Caco-2 (cell line): Measurements from ENCODE around the gene SLC9A7. TPM values are rescaled to one million over a fixed set of nuclear protein-coding genes. Genes with fewer than 3 reads are reported as not detected.

Experiments used
- BruUV-seq: library from RNA; stranded (reverse); fragments of 400-500 nt; replicated peaks from 2 replicates; lab custom pipeline; 2021; lab: Mats Ljungman, UMichigan
- CTCF ChIA-PET: fragments of 300-600 bp; sonication (Branson Sonifier 250); formaldehyde crosslinking; loops from one replicate; lab custom pipeline; 2022; ENCODE audit warnings: antibody characterized with exemption; lab: Charles Lee
- POLR2A ChIA-PET: fragments of 300-600 bp; sonication (Branson Sonifier 250); formaldehyde crosslinking; loops from one replicate; lab custom pipeline; 2022; ENCODE audit warnings: antibody characterized with exemption; lab: Charles Lee
- DNase-seq, 2 experiments: peaks; one replicate each; pipeline versions ENCODE4 v3.0.0 to v3.0.0-alpha.2; 2020 to 2022
- H3K27me3 ChIP-seq: replicated peaks from 2 replicates; pipeline ENCODE4 v1.6.0; 2011; ENCODE audit warnings: low read length; ENCODE audit not compliant: control insufficient read depth, insufficient read depth
- H3K36me3 ChIP-seq: 2 replicates; pipeline ENCODE4 v1.5.1; 2011; ENCODE audit warnings: low read length; ENCODE audit not compliant: control insufficient read depth, insufficient read depth
- H3K4me1 ChIP-seq: fragments of 250-450 bp; sonication (Bioruptor Pico); 2 replicates; pipeline ENCODE4 v1.5.1; 2020; ENCODE audit warnings: mild to moderate bottlenecking
- H3K4me3 ChIP-seq: 2 replicates; pipeline ENCODE4 v1.5.1; 2011; ENCODE audit warnings: low read depth, mild to moderate bottlenecking, control low read depth, low read length
- H3K9me3 ChIP-seq: fragments of 250-450 bp; sonication (Bioruptor Pico); 2 replicates; pipeline ENCODE4 v1.5.1; 2020; ENCODE audit warnings: mild to moderate bottlenecking, moderate library complexity
- H3K27ac Mint-ChIP-seq: one replicate; pipeline ENCODE4 v1.8.0; 2022; ENCODE audit warnings: mixed read lengths; ENCODE audit not compliant: unreplicated experiment
- H3K27me3 Mint-ChIP-seq: one replicate; pipeline ENCODE4 v1.8.0; 2022; ENCODE audit warnings: mixed read lengths; ENCODE audit not compliant: insufficient read depth, unreplicated experiment
- H3K36me3 Mint-ChIP-seq: one replicate; pipeline ENCODE4 v1.8.0; 2022; ENCODE audit warnings: mild to moderate bottlenecking, mixed read lengths; ENCODE audit not compliant: insufficient read depth, unreplicated experiment
- H3K4me1 Mint-ChIP-seq: one replicate; pipeline ENCODE4 v1.8.0; 2022; ENCODE audit warnings: low read depth, mixed read lengths; ENCODE audit not compliant: unreplicated experiment
- H3K4me3 Mint-ChIP-seq: one replicate; pipeline ENCODE4 v1.8.0; 2022; ENCODE audit warnings: mild to moderate bottlenecking, moderate library complexity, mixed read lengths; ENCODE audit not compliant: unreplicated experiment
- H3K9me3 Mint-ChIP-seq: one replicate; pipeline ENCODE4 v1.8.0; 2022; ENCODE audit warnings: mixed read lengths; ENCODE audit not compliant: unreplicated experiment
- intact Hi-C: fragments of 100-400 bp; cut with micrococcal nuclease; formaldehyde crosslinking; loops from one replicate; pipeline ENCODE4 v1.10.0; 2022; ENCODE audit not compliant: unreplicated experiment
- total RNA-seq: library from RNA; stranded (reverse); gene quantifications from 2 replicates; pipeline ENCODE4 v1.2.3, GENCODE V29; 2022
- TF ChIP-seq, protein P1 (sequence below), 2 experiments: fragments of 200-600 bp in 1 of 2; IDR thresholded peaks; 1 replicate in 1 of 2; 2 replicates in 1 of 2; pipeline versions ENCODE4 v1.5.1 to v1.8.0; 2011 to 2022; ENCODE audit warnings: antibody characterized with exemption in 1 of 2, control low read depth in 1 of 2, inconsistent platforms in 1 of 2, low read depth in 1 of 2, low read length in 1 of 2, mild to moderate bottlenecking in 1 of 2, moderate library complexity in 1 of 2; ENCODE audit not compliant: insufficient read depth in 1 of 2, severe bottlenecking in 1 of 2, unreplicated experiment in 1 of 2

SLC9A7 gene
- total RNA-seq, 1 experiment from 2014 or later, result 20.1 TPM

DNA sequence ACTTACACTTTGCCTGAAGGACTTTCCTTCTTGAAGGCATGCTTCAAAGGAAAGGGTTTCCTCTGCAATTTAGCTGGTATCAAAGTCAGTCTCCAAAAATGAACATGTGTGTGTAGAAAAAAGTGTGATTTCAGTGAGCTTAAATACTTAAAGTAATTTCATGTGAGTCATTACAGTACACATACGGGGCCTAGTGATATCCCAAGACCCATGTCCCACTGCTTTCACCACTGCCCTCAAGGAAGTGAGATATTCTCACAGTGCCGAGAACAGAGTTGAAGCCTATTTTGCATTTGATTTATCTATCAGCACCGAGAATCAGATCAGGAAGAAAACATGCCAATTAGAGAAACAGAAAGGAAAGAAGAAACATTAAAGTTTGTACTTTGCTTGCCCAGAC, 124.3 kb downstream of the SLC9A7 start:
- Mint-ChIP-seq H3K9me3 (no peaks in the 10 kb centered on the region), H3K4me1 (no peaks in the 10 kb centered on the region), H3K27ac (no peak overlapping the region), H3K4me3 (no peak overlapping the region), H3K27me3 (no peaks in the 10 kb centered on the region), H3K36me3 (peaks cover 5% of the 10 kb centered on the region)
- BruUV-seq, result no TSS peak
- no peak for DNase-seq
- Histone ChIP-seq H3K4me3 (no peak overlapping the region), H3K9me3 (no peaks in the 10 kb centered on the region), H3K27me3 (no peaks in the 10 kb centered on the region), H3K4me1 (no peaks in the 10 kb centered on the region), H3K36me3 (no peaks in the 10 kb centered on the region)
- TF ChIP-seq, protein P1, sequence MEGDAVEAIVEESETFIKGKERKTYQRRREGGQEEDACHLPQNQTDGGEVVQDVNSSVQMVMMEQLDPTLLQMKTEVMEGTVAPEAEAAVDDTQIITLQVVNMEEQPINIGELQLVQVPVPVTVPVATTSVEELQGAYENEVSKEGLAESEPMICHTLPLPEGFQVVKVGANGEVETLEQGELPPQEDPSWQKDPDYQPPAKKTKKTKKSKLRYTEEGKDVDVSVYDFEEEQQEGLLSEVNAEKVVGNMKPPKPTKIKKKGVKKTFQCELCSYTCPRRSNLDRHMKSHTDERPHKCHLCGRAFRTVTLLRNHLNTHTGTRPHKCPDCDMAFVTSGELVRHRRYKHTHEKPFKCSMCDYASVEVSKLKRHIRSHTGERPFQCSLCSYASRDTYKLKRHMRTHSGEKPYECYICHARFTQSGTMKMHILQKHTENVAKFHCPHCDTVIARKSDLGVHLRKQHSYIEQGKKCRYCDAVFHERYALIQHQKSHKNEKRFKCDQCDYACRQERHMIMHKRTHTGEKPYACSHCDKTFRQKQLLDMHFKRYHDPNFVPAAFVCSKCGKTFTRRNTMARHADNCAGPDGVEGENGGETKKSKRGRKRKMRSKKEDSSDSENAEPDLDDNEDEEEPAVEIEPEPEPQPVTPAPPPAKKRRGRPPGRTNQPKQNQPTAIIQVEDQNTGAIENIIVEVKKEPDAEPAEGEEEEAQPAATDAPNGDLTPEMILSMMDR (IDR thresholded peaks at IDR 0.05; ENCODE audit: insufficient read depth in 1 of 2, low read depth in 1 of 2, low read length in 1 of 2, severe bottlenecking in 1 of 2, unreplicated experiment in 1 of 2), result no peak
- intact Hi-C loops, result no loop called here
- ChIA-PET POLR2A (no interaction called here), CTCF (no interaction called here)

DNA sequence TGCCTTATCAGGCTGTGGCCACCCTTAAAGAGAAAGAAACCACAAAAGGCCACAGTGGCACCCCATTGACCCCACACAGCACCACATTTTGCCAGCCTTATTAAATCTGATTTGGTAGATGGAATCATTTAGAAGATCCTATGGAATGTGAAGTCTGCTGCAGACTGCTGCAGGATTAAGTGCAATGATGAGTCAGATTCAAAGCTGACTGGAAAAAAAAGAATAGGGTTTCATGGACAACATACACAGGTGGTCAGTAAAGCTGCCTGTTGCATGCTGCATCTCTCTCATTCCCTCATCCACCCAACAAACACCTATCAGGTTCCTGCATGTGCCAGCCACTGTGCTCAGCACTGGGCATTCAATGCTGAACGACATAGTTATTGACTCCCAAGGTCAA, 128.8 kb downstream of the SLC9A7 start:
- TF ChIP-seq, protein P1 (IDR thresholded peaks at IDR 0.05; ENCODE audit: insufficient read depth in 1 of 2, low read depth in 1 of 2, low read length in 1 of 2, severe bottlenecking in 1 of 2, unreplicated experiment in 1 of 2), result no peak
- ChIA-PET CTCF (no interaction called here), POLR2A (no interaction called here)
- Histone ChIP-seq H3K27me3 (no peaks in the 10 kb centered on the region), H3K4me3 (no peak overlapping the region), H3K4me1 (no peaks in the 10 kb centered on the region), H3K36me3 (no peaks in the 10 kb centered on the region), H3K9me3 (no peaks in the 10 kb centered on the region)
- H3K4me3 Mint-ChIP-seq, result no peak overlapping the region
- H3K4me1 Mint-ChIP-seq, result no peaks in the 10 kb centered on the region
- no peak overlapping the region for H3K27ac Mint-ChIP-seq
- DNase-seq, result no peak
- intact Hi-C loops, result no loop called here
- H3K27me3 Mint-ChIP-seq, result no peaks in the 10 kb centered on the region
- H3K9me3 Mint-ChIP-seq, result no peaks in the 10 kb centered on the region
- peaks cover 12% of the 10 kb centered on the region for H3K36me3 Mint-ChIP-seq
- BruUV-seq, result no TSS peak

DNA sequence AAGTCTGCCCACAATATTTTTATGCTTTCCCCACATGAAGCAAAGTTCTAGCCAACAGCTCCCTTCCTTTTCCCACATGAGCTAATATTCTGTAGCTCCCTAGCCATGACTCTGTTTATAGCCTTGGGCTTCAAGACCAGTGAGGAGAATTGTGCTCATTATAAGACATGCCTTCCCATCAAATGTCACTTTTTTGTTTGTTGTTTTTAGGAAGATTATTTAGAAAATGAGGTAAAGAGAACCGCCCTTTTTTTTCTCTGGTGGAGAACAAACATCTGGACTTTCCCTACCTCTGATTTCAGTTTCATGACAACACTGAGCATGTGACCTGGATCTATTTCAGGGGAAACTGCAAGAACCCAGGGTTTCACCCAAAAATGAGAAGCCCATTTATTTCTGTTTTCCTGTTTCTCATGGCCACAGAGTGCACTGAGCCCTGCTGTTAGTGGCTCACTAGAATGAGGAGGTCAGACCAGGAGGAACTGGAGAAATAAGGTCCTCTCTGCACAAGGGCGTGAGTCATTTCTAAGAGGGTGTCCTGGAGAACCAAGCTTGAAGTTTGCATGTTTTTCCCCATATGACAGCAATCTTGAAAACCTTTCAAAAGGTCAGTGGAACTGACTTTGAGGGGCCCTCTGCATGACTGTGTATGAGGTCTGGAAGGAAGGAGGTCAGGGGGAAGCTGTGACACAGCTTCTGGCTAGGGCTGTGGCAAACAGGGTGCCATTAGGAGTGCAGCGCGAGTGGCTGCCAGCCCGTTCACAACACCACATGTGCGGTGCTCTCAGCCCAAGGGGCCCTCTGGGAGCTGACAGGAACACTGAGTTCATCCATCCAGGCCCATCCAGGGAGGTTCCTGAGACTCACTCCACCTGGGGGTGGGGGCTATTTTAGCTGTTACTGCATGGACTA, 130.2 kb downstream of the SLC9A7 start:
- no peaks in the 10 kb centered on the region for H3K9me3 ChIP-seq
- Mint-ChIP-seq H3K27ac (no peak overlapping the region), H3K4me1 (no peaks in the 10 kb centered on the region), H3K36me3 (peaks cover 12% of the 10 kb centered on the region), H3K4me3 (no peak overlapping the region), H3K27me3 (no peaks in the 10 kb centered on the region), H3K9me3 (no peaks in the 10 kb centered on the region)
- DNase-seq, result no peak
- H3K27me3 ChIP-seq, result no peaks in the 10 kb centered on the region
- BruUV-seq, result no TSS peak
- H3K36me3 ChIP-seq, result no peaks in the 10 kb centered on the region
- CTCF ChIA-PET, result no interaction called here
- intact Hi-C loops, result no loop called here
- POLR2A ChIA-PET, result no interaction called here
- H3K4me1 ChIP-seq, result no peaks in the 10 kb centered on the region
- TF ChIP-seq, protein P1 (IDR thresholded peaks at IDR 0.05; ENCODE audit: insufficient read depth in 1 of 2, low read depth in 1 of 2, low read length in 1 of 2, severe bottlenecking in 1 of 2, unreplicated experiment in 1 of 2), result no peak
- H3K4me3 ChIP-seq, result no peak overlapping the region
